ENCODE results near the gene ANAPC5. TPM values are rescaled to one million over a fixed set of nuclear protein-coding genes. Genes with fewer than 3 reads are reported as not detected.
A peak's percentile ranks its signal among the peaks of the same experiment; 100 is the strongest.
"Not testable (repeated sequence)": the region's sequence is repeated elsewhere in the genome, so short reads cannot be mapped to it uniquely, and the experiment has no call there.

ANAPC5 gene
- total RNA-seq, 2 donors from 2014 or later = 78.0 to 110 TPM

DNA sequence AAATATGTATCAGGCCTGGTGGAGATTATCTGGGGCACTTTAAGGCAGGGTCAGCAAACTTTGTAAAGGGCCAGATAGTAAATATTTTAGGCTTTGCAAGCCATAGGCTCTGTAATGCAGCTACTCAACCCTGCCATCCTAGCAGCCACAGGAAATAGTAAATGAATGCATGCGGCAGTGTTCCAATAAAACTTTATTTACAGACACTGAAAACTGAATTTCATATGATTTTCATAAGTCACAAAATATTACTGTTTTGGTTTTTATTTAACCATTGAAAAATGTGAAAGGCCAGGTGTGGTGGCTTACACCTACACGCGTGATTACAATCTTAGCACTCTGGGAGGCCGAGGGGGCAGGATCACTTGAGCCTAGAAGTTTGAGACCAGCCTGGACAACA is 52.5 kb downstream of the ANAPC5 start:
- intact Hi-C loops (cut with DNase I) = no loop called here

DNA sequence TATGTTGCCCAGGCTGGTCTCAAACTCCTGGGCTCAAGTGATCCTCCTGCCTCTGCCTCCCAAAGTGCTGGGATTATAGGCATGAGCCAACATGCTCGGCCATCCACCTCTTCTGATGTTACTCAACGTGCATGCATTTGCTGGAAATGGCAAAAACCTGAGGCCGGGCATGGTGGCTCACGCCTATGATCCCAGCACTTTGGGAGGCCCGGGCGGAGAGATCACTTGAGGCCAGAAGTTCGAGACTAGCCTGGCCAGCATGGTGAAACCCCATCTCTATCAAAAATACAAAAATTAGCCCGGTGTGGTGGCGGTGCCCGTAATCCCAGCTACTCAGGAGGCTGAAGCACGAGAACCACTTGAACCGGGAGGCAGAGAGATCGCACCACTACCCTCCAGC is 53.8 kb downstream of the ANAPC5 start:
- DNase-seq (ENCODE audit: low spot score); H3K4me3 ChIP-seq: not testable (repeated sequence)
- 93% methylated on average over 13 of the region's 13 CpGs for WGBS

More for the DNA sequence above, 52.5 kb downstream of the ANAPC5 start:
- WGBS = 47% methylated on average over 4 of the region's 4 CpGs
- TF ChIP-seq POLR2AphosphoS5 (IDR thresholded peaks at IDR 0.05) = no peak
- TF ChIP-seq, protein P1, sequence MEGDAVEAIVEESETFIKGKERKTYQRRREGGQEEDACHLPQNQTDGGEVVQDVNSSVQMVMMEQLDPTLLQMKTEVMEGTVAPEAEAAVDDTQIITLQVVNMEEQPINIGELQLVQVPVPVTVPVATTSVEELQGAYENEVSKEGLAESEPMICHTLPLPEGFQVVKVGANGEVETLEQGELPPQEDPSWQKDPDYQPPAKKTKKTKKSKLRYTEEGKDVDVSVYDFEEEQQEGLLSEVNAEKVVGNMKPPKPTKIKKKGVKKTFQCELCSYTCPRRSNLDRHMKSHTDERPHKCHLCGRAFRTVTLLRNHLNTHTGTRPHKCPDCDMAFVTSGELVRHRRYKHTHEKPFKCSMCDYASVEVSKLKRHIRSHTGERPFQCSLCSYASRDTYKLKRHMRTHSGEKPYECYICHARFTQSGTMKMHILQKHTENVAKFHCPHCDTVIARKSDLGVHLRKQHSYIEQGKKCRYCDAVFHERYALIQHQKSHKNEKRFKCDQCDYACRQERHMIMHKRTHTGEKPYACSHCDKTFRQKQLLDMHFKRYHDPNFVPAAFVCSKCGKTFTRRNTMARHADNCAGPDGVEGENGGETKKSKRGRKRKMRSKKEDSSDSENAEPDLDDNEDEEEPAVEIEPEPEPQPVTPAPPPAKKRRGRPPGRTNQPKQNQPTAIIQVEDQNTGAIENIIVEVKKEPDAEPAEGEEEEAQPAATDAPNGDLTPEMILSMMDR (IDR thresholded peaks at IDR 0.05) = no peak
- no peak for TF ChIP-seq POLR2A (IDR thresholded peaks at IDR 0.05)
- Histone ChIP-seq H3K4me3 (no peak overlapping the region), H3K36me3 (no peaks in the 10 kb centered on the region), H3K27ac (peak overlapping the region; percentile 41 to 57), H3K9me3 (no peaks in the 10 kb centered on the region), H3K27me3 (replicated peaks; ENCODE audit: insufficient read depth) (no peaks in the 10 kb centered on the region), H3K4me1 (replicated peaks) (peaks cover 5% of the 10 kb centered on the region)
- no peak for DNase-seq (ENCODE audit: low spot score)

DNA sequence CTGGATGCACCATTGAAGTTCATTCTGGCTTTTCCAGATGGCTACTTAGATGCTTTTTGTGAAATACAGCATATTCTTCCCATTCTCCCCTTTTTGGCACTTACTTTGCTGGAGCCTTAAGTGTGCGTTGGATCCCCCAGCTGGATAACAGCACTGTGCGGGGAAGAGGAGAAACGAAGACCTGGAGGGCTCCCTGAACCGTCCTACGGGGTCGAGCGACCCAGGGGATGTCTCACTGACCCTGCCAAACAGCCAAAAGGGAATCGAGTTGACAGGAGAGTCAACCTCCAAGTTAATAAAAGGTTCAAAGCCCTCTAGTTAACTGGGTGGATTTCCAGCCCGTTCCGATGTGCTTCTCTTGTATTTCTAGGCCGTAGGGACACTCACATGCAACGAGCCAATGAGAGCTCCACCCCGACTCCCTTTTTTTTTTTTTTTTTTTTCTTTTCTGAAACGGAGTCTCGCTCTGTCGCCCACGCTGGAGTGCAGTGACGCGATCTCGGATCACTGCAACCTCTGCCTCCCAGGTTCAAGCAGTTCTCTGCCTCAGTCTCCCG is 54.7 kb downstream of the ANAPC5 start:
- WGBS = 5% methylated on average over 21 of the region's 21 CpGs
- peaks cover 5% of the 10 kb centered on the region for H3K4me1 ChIP-seq (replicated peaks)
- DNase-seq (ENCODE audit: low spot score) = no peak
- no peaks in the 10 kb centered on the region for H3K9me3 ChIP-seq
- no peaks in the 10 kb centered on the region for H3K36me3 ChIP-seq
- no peak for TF ChIP-seq POLR2A (IDR thresholded peaks at IDR 0.05)
- no peak for TF ChIP-seq POLR2AphosphoS5 (IDR thresholded peaks at IDR 0.05)
- TF ChIP-seq, protein P1 (IDR thresholded peaks at IDR 0.05) = no peak
- H3K4me3 ChIP-seq = peak overlapping the region; percentile 98 to 99
- peak overlapping the region; percentile 88 to 92 for H3K27ac ChIP-seq
- intact Hi-C loops (cut with DNase I) = no loop called here
- H3K27me3 ChIP-seq (replicated peaks; ENCODE audit: insufficient read depth) = no peaks in the 10 kb centered on the region

More for the DNA sequence above, 53.8 kb downstream of the ANAPC5 start:
- intact Hi-C loops (cut with DNase I); H3K36me3 ChIP-seq; H3K27me3 ChIP-seq (replicated peaks; ENCODE audit: insufficient read depth); H3K4me1 ChIP-seq (replicated peaks); H3K9me3 ChIP-seq: not testable (repeated sequence)
- peak overlapping the region in 1 of 2 donors; percentile 92 for H3K27ac ChIP-seq

DNA sequence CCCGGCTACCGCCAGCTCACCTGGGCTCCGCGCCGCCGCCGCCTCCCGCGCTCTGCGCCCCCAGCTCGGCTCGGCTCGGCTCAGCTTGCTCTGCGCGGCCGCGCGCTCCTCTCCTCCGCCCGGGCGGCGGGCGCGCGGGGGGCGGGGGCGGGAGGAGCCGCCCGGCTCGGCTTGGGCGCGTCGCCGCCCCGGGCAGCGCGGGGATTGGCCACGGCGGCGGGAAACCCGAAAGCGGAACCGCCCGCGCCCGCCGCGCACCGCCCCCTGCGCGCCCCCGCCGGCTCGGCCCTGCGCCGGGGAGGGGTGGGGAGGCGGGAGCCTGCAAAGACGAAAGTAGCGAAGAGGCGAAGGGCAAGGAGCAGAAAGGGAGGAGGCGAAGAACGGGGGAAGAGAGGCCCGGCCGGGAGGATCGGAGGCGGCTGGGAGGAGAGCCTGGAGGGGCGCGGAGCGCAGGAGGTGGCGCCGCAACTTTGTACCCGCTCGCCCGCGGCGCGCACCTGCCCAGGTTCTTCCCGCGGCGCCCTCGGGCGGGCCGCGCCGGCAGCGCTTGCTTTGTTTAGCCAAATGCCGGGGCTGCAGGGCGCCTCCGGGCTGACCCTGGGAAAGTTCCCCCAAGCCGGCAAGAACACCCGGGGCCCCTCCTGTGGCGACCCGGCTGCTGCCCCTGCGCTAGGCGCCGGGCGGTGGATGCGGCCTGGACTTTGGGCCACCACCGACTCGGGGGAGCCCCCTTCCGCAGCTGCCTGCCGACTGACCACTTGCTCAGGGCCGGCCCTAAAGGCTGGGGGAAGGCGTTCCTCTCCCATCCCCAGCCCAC is 55.4 kb downstream of the ANAPC5 start, which contains the start of gene CAMKK2:
CAMKK2 (minus strand) TSS at position 92 of the 817 bp plus-strand sequence. CDS start 22,183 bp downstream, outside the sequence.
- Histone ChIP-seq H3K4me3 (peak within 1 kb of the TSS; percentile 98 to 99), H3K9me3 (no peaks in the 10 kb centered on the region), H3K27me3 (replicated peaks; ENCODE audit: insufficient read depth) (no peaks in the 10 kb centered on the region), H3K36me3 (no peaks in the 10 kb centered on the region), H3K27ac (peak within 1 kb of the TSS; percentile 88 to 92), H3K4me1 (replicated peaks) (peaks cover 5% of the 10 kb centered on the region)
- TF ChIP-seq, protein P1 (IDR thresholded peaks at IDR 0.05) = peak in 2 of 4 experiments; percentile 32 to 39
- TF ChIP-seq POLR2A (IDR thresholded peaks at IDR 0.05) (peak; percentile 46), POLR2AphosphoS5 (IDR thresholded peaks at IDR 0.05) (peak; percentile 29)
- DNase-seq (ENCODE audit: low spot score) = peak; percentile 76
- WGBS = under 1% methylated on average over 86 of the region's 104 CpGs
- intact Hi-C loops (cut with DNase I) = no loop called here

DNA sequence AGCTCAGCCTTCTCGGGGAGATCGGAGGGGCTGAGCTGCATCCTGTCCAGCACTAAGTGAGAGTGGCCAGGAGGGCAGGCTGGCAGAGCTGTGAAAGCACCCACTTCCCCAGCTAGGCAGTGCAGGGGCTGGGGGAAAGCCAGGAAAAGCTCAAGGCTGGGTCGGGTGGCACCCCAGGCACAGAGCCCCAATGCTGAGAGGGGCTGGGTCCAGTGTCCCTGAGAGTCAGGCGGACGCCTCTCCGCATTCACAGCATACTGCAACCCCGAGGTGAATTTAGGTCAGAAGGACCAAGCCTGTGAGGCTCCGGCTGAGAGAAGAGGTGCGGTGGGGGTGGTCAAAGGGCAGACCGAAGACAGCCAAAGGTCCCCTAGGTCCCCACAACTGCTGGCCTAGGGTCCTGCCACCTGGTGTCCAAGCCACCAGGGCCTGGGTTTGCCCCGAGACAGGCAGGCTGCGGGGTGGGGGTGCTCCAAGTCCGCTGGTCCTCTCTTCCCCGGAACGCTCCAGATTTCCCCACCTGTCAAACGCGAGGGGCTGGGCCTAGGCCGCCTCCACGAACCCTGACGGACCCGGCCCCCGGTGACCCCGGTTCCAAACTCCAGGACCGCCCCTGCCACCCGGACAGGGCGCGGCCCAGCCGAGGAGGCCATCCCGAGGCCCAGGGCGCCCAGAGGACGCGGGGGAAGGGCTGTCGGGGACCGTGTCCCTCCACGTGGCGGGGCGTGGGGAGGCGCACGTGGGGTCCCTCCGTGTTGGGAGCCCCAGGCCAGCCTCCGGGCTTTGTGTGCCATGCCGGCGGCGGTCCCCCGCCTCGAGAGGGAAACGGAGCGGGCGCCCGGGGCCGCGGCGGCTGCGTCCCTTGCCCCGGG is 56.2 kb downstream of the ANAPC5 start:
- Histone ChIP-seq H3K4me3 (peak overlapping the region; percentile 98 to 99), H3K27ac (peak overlapping the region; percentile 86 to 92), H3K36me3 (no peaks in the 10 kb centered on the region), H3K9me3 (no peaks in the 10 kb centered on the region), H3K27me3 (replicated peaks; ENCODE audit: insufficient read depth) (no peaks in the 10 kb centered on the region), H3K4me1 (replicated peaks) (peaks cover 5% of the 10 kb centered on the region)
- intact Hi-C loops (cut with DNase I) = no loop called here
- TF ChIP-seq POLR2A (IDR thresholded peaks at IDR 0.05) (no peak), POLR2AphosphoS5 (IDR thresholded peaks at IDR 0.05) (no peak)
- TF ChIP-seq, protein P1 (IDR thresholded peaks at IDR 0.05) = no peak
- no peak for DNase-seq (ENCODE audit: low spot score)
- WGBS = under 1% methylated on average over 29 of the region's 55 CpGs

Measured in prostate gland (tissue), 2 donors.